Type B pancreatic cell (in vitro differentiated cells): ENCODE data around the gene SMIM12. TPM values are rescaled to one million over a fixed set of nuclear protein-coding genes. Genes with fewer than 3 reads are reported as not detected.

Experiments used
- DNase-seq: peaks from one replicate; pipeline ENCODE4 v3.0.0; 2021; ENCODE audit warnings: mixed read lengths; ENCODE audit not compliant: unreplicated experiment; ENCODE audit errors: extremely low spot score
- H3K27ac Mint-ChIP-seq: 2 replicates; pipeline ENCODE4 v1.8.0; 2021; ENCODE audit warnings: mild to moderate bottlenecking, mixed read lengths
- H3K27me3 Mint-ChIP-seq: 2 replicates; pipeline ENCODE4 v1.8.0; 2021; ENCODE audit warnings: mixed read lengths
- H3K36me3 Mint-ChIP-seq: 2 replicates; pipeline ENCODE4 v1.8.0; 2021; ENCODE audit warnings: mixed read lengths
- H3K4me1 Mint-ChIP-seq: one replicate; pipeline ENCODE4 v1.8.0; 2021; ENCODE audit warnings: mixed read lengths; ENCODE audit not compliant: unreplicated experiment
- H3K4me3 Mint-ChIP-seq: 2 replicates; pipeline ENCODE4 v1.8.0; 2021; ENCODE audit warnings: mild to moderate bottlenecking, mixed read lengths
- H3K9me3 Mint-ChIP-seq: 2 replicates; pipeline ENCODE4 v1.8.0; 2021; ENCODE audit warnings: mixed read lengths
- total RNA-seq: library from RNA; stranded (reverse); gene quantifications from 2 replicates; pipeline ENCODE4 v1.2.1, GENCODE V29; 2021; ENCODE audit warnings: low replicate concordance
- TF ChIP-seq, protein P1 (sequence below): fragments of 200-600 bp; sonication (generic); conservative IDR thresholded peaks from 2 replicates; pipeline ENCODE4 v1.5.0; 2021; ENCODE audit warnings: antibody characterized with exemption, mild to moderate bottlenecking

SMIM12 gene
- total RNA-seq, 1 donor from 2014 or later: 39.0 TPM

DNA sequence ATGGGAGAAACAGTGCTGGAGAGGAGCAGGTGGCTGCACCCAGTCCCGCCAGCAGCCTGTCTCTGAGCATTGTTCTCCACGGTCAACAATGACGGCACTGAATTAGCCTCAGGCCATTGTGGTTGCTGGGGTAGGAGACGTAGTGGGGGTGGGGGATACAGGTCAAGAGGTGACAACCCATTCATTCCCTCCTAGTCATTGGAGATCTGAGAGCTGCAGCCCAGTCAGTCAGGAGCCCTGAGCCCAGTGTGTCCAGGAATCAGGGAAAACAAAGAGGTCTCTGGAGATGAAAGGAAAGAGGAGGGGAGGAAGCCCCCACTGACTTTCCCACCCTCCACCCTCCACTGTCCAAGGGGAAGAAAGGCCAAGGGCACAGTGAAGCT lies 15.3 kb downstream of the SMIM12 start:
- no peak overlapping the region for H3K4me3 Mint-ChIP-seq
- peaks cover 7% of the 10 kb centered on the region for H3K36me3 Mint-ChIP-seq
- no peak overlapping the region for H3K27ac Mint-ChIP-seq
- no peaks in the 10 kb centered on the region for H3K9me3 Mint-ChIP-seq
- no peaks in the 10 kb centered on the region for H3K27me3 Mint-ChIP-seq
- TF ChIP-seq, protein P1, sequence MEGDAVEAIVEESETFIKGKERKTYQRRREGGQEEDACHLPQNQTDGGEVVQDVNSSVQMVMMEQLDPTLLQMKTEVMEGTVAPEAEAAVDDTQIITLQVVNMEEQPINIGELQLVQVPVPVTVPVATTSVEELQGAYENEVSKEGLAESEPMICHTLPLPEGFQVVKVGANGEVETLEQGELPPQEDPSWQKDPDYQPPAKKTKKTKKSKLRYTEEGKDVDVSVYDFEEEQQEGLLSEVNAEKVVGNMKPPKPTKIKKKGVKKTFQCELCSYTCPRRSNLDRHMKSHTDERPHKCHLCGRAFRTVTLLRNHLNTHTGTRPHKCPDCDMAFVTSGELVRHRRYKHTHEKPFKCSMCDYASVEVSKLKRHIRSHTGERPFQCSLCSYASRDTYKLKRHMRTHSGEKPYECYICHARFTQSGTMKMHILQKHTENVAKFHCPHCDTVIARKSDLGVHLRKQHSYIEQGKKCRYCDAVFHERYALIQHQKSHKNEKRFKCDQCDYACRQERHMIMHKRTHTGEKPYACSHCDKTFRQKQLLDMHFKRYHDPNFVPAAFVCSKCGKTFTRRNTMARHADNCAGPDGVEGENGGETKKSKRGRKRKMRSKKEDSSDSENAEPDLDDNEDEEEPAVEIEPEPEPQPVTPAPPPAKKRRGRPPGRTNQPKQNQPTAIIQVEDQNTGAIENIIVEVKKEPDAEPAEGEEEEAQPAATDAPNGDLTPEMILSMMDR: no peak
- peaks cover 38% of the 10 kb centered on the region for H3K4me1 Mint-ChIP-seq
- DNase-seq: no peak

DNA sequence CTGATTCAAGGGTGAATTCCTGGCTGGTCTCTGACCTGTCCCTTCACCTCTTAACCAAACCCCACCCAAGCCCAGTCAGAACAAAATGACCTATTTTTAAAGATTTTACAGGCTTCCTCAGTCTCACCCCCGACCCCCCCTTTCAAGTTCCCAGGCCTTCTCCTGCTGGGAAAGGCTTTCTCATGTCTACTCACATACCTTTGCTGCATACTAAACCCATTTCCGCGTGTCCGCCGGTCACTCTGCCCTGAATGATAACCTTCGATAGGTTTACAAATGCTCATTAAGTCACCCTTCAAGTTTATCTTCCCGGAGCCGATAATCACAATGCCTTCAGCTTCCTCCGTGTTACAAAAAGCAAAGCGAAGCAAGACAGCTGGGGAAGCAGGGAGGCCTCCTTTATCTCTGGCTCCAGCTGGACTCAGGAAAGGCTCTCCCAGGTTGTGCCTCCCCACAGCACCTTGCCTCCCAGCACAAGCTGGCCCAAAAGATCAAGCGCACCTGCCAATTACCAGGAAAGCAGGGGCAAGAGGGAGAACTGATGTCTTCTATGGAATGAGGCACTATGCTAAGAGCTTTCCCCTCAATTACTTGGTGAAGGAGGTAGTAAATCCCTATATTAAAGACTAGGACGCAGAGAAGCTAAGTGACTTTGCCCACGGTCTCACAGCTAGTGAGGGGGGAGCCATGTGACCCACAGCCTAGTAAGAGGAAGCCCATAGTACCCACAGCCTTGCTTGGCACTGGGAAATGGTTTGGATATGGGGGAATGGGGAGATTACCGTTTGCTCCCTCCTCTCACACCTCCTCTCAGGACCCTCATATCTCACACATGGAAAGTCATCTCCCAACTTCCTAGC lies 15.9 kb downstream of the SMIM12 start:
- Mint-ChIP-seq H3K27me3 (no peaks in the 10 kb centered on the region), H3K4me3 (peak overlapping the region; percentile 9), H3K9me3 (no peaks in the 10 kb centered on the region), H3K4me1 (peaks cover 37% of the 10 kb centered on the region), H3K36me3 (peaks cover 4% of the 10 kb centered on the region), H3K27ac (no peak overlapping the region)
- DNase-seq: no peak
- TF ChIP-seq, protein P1: no peak

DNA sequence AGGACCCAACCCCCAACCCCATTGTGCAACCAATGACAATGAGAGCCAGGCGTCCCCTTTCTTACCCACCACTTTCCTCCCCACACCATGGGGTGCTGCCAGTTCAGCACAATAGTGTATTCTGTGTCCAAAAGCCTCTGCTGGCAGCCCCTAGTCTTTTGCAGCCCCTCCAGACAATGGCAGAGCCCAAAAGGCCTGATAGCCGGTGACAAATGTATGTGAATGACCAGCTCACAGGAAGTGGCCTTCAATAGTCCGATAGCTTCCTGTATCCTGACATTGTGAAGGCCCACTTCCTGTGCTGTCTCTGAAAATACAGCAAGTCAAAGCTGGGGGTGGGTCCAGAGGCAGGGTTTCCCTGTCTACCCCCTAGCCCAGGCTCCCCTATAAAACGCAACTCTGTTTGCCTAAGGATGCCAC lies 16.6 kb downstream of the SMIM12 start:
- TF ChIP-seq, protein P1: no peak
- H3K36me3 Mint-ChIP-seq: no peaks in the 10 kb centered on the region
- no peak overlapping the region for H3K27ac Mint-ChIP-seq
- no peak overlapping the region for H3K4me3 Mint-ChIP-seq
- no peak for DNase-seq
- H3K27me3 Mint-ChIP-seq: no peaks in the 10 kb centered on the region
- H3K9me3 Mint-ChIP-seq: no peaks in the 10 kb centered on the region
- peaks cover 30% of the 10 kb centered on the region for H3K4me1 Mint-ChIP-seq

DNA sequence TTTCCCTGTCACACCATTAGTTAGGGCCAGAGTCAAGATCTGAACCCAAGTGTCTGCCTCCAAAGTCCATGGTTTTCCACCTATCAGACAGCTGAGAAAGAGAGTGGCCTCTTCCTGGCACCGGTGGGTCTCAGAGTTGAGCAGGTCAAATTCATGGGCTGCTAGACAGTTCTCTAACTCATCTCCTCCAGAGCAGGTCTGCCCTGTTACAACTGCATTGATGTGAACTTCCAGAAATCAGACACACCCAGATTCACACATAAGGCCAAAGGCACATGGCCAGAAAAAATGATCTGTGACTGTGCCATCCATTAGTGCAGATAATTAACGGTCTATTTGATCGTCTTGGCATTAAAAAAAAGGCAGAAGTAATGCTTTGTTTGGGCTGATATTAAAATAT lies 17.5 kb downstream of the SMIM12 start:
- TF ChIP-seq, protein P1: no peak
- peaks cover 24% of the 10 kb centered on the region for H3K4me1 Mint-ChIP-seq
- DNase-seq: no peak
- H3K4me3 Mint-ChIP-seq: no peak overlapping the region
- H3K27me3 Mint-ChIP-seq: no peaks in the 10 kb centered on the region
- H3K36me3 Mint-ChIP-seq: no peaks in the 10 kb centered on the region
- H3K27ac Mint-ChIP-seq: no peak overlapping the region
- no peaks in the 10 kb centered on the region for H3K9me3 Mint-ChIP-seq

DNA sequence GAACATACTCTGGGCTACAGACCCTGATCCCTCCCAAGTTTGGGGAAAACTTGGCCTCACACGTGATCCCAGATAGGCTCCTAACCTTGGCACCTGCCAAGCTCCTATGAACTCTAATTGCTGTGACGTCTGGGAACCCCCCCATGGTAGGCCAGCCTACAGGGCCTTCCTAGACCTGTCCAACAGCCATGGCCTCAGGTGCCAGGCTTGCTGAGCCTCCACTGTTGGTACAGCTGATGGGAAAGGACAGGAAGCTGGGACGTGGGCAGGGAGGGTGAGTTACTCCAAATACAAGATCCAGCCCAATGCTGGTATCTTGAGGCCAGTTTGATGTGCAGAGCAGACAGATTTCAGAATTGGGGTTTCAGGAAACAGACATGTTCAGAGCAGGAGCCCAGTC lies 19.1 kb downstream of the SMIM12 start:
- DNase-seq: no peak
- Mint-ChIP-seq H3K9me3 (no peaks in the 10 kb centered on the region), H3K4me1 (peaks cover 17% of the 10 kb centered on the region), H3K36me3 (no peaks in the 10 kb centered on the region), H3K27ac (no peak overlapping the region), H3K4me3 (no peak overlapping the region), H3K27me3 (no peaks in the 10 kb centered on the region)
- TF ChIP-seq, protein P1: no peak
